Measurements from ENCODE around the gene PCDH9.
"Not testable (repeated sequence)": the region's sequence is repeated elsewhere in the genome, so short reads cannot be mapped to it uniquely, and the experiment has no call there.

PCDH9 gene

DNA sequence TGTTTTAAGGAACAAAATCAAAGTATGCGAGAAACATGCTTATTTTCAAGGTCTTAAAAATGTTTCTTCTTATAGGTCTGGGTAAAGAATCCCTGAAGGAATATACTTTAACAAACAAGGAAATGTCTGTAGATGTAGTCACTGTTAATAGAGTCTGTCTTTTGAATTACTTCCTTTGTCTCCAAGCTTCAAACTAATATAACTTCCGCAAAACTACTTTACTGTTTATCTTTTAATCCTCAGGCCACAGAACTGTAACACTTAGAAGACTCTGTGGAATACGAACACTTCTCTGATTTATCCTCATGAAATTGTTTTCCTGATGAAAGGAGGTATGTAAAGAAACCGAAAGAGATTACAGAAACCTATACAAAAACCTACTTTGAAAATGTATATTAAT lies 316.0 kb downstream of the PCDH9 start:
- DNase-seq (ENCODE audit: low read depth): no peak

DNA sequence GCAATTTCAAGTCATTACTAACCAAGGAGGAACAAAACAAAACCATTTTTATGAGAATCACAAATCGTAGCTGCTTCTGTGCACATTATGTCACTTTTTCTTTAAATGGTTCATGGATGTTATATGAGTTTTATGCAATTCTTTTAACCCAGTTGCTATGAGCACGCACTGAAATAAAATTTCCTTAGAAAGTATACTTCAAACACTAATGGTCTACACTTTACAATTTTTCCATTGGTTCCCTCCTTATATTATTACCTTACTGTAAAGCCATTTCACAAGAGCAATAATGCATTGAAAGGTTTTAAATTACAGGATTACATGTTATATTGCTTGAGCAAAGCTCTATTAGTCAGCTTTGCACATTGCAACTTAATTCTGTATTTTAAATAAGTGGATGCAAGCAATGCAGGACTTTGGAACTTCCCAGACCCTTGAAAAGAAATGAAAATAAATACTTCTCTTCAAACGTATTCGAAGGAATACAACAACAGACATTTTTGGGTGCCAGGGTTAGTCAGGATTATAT lies 318.7 kb downstream of the PCDH9 start:
- no peak for DNase-seq (ENCODE audit: low read depth)

DNA sequence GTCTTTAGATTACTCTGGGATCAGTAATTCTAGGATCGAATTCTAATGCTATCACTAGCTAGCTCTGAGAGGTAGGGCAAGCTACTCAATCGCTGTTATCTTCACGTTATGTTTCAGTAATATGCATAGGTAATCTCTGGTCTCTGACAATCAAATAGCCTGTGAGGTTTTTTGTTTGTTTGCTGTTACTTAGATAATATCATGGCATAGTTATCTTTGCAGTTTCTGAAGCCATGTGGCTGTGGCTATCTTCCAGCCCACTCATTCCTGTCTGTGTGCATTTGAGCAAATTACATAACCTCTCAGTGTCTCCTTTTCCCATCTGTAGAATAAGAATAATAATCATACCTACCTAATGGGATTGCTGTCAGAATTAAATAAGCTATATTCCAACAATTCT lies 330.2 kb downstream of the PCDH9 start:
- no peak for DNase-seq (ENCODE audit: low read depth)

DNA sequence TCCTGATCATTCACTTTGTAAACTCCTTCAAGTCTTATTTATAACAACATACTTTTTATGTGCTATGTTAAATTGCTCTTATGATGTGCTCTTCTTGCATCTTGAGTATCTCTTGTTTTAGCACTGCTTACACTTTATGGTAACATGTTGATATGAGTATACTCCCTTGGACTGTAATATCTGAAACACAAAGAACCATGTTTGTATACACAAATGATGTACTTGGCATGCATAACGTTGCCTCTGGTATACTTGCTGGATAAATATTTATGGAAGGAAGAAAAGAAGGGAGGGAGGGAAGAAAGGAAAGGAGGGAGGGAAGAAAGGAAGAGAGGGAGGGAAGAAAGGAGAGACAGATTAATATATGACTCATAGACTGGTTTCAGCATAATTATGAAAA lies 333.2 kb downstream of the PCDH9 start:
- DNase-seq (ENCODE audit: low read depth): no peak

DNA sequence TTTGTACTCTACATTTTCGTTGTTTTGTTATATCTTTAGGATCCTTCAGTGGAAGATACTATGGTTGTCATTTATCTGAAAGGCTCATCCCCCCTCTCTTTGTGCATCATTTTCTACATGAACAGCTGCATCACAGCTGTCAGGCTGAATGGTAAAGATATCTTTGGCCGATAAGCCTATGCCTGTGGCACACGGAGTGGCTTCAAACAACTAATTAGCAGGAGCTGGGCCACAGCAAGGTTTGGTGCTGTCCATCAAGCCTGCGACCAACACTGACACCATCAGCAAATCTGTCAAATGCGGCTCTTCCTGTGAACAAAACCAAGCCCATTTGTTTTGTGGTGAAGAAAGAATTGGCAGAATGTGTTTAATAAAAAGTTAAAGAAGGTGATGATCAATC lies 334.4 kb downstream of the PCDH9 start:
- no peak for DNase-seq (ENCODE audit: low read depth)

DNA sequence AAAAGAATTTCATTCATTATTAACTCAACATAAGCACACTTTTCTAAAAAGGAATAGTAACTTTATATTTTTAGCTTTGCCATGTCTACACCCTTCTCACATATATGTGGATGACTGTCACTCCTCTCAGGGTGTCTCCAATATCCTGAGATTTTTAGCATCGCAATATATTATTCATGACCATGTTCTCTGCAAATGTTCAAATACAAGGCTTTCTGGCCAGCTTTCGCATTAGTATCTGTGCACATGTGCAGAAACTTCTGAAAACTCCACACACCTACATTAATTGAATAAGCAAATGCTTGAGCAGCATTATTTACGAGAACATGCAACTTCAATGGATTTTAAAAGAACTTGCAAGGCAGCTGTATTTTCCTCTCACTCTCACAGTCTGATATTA lies 334.8 kb downstream of the PCDH9 start:
- DNase-seq (ENCODE audit: low read depth): no peak

DNA sequence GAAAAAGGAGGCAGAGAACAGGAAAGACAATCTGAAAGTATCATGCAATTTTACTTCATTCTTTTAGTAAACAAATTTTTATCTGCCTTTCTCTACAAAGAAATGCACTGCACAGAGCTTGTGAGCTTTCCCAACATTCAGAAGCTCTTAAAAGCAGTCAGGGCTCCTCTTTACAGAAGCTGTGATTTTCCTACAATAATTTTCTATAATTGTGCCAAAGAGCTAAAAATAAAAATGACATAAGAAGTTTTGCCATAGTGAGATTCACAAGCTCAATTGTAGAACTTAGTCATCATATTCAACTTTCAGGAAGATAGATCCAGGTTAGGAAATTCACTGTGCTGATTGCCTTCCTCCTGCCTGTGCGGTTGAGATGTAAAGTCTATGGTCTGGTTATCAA lies 341.4 kb downstream of the PCDH9 start:
- no peak for DNase-seq (ENCODE audit: low read depth)

DNA sequence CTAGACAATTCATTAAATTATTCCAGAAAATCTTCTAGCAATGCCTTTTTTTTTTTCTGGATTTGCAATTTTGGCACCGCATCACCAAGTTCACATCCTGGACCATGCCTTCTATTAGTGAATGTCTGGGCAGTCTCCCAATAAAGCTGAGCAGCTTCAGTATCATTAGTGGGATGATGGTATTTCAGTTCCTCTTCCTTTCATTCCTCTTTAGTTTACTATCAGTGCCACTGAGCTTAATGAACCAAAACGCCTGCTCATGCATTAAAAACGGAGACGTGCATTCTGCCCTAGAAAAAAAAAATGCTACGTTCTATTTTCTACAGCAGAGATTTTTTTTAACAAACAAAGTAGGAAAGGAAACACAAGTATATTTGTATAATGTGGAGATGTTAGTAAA lies 343.0 kb downstream of the PCDH9 start:
- no peak for DNase-seq (ENCODE audit: low read depth)

DNA sequence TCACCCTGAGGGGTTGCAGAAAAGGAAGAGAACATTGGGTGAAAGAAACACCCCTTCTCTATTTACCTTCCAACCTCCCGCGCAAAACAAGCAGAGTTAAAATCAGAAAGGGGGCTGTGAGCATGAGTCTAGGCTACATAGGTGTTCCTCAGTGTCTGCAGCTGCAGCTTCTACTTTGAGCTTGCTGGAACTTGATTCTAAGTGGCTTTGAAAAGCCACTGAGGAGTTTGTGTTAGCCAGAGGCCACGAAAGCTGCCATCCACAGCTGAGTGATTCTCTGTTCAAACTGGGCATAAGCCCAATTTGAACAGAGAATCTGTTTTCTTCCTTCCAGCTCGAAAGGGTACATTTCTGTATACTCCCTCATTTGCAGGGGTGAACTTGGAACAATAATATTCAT lies 343.9 kb downstream of the PCDH9 start:
- DNase-seq (ENCODE audit: low read depth): no peak

DNA sequence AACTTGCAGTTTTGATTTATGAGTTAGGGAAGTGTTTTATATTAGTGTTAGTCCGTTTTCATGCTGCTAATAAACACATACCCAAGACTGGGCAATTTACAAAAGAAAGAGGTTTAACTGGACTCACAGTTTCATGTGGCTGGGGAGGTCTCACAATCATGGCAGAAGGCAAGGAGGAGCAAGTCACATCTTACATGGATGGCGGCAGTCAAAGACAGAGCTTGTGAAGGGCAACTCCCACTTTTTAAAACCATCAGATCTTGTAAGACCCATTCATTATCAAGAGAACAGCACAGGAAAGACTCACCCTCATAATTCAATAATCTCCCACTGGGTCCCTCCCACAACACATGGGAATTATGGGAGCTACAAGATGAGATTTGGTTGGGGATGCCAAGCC lies 349.0 kb downstream of the PCDH9 start:
- not testable (repeated sequence) for DNase-seq (ENCODE audit: low read depth)

DNA sequence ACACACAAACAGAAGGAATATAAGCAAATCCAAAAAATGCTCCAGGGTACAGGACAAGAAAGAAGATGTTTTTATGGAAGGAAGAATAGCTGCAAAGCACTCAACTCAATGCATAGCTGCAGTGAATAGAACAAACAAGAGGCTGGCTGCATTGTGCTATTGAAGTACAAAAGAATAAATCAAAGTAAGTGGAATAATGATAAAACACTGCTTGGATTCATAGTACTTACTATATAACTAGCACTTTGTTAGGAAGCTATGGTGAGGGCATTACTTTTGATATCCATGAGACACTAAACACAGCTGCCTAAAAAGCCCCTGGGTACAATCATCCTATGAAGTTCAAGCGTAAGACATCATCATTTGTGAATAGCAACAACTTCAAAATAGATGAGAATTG lies 350.1 kb downstream of the PCDH9 start:
- no peak for DNase-seq (ENCODE audit: low read depth)

DNA sequence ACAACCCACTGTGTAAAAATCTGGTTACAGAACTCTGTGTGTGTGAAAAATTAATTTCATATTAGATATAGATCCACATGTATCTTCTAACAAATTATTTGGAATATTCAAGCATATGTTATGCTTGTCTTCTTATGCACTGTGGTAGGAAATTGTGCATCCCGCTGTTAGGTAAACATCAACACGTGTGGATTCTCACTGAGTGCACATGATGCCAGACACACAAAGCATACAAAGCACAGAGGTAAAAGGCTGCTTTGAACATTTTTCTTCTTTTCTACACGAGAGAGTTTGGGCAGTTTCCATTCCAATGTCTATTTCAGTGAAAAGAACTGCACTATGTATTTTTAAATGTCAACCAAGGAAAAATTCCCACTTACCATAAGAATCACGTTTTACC lies 354.9 kb downstream of the PCDH9 start:
- no peak for DNase-seq (ENCODE audit: low read depth)

DNA sequence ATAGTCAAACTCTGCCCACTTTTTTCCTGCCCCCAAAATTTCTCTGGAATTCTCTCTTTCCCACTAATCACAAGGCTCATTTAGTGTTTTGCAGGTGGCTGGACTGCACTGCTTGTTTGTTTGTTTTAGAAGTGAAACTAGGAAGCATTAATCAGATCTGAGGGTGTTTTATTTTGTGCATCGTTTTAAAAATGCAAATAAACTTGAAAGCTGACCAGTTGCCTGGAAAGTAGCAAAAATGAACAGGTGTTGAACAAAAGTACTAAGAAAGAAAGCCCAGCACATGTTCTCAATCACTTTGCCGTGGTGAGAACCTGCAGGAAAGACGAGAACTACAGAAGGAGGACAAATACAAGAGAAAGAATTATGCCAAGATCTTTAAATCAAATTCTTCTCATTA lies 365.5 kb downstream of the PCDH9 start:
- DNase-seq (ENCODE audit: low read depth): no peak

DNA sequence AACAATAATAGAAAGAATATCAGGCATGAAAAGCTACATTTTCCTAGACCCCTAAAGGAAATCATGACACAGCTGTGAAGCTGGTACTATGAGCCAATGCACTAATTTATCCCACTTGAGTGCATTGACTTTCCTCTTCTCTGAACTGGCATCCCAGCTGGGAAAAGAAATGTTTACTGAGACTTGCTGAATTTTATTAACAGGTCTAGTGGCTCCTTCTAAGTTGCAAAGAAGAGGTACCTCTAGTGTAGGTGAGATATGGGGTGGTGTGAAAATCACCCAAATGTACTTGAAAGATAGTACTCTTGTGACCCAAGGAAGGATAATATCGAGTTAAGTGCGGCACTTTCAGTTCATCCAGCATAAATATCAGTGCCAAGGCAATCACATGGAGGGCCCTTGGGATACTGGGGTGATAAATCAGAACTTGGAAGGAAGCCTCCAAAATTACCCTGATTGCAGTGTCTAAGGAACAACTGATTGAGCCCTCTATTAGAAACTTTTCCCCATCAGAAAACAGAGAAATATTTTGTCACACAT lies 369.2 kb downstream of the PCDH9 start:
- no peak for DNase-seq (ENCODE audit: low read depth)

DNA sequence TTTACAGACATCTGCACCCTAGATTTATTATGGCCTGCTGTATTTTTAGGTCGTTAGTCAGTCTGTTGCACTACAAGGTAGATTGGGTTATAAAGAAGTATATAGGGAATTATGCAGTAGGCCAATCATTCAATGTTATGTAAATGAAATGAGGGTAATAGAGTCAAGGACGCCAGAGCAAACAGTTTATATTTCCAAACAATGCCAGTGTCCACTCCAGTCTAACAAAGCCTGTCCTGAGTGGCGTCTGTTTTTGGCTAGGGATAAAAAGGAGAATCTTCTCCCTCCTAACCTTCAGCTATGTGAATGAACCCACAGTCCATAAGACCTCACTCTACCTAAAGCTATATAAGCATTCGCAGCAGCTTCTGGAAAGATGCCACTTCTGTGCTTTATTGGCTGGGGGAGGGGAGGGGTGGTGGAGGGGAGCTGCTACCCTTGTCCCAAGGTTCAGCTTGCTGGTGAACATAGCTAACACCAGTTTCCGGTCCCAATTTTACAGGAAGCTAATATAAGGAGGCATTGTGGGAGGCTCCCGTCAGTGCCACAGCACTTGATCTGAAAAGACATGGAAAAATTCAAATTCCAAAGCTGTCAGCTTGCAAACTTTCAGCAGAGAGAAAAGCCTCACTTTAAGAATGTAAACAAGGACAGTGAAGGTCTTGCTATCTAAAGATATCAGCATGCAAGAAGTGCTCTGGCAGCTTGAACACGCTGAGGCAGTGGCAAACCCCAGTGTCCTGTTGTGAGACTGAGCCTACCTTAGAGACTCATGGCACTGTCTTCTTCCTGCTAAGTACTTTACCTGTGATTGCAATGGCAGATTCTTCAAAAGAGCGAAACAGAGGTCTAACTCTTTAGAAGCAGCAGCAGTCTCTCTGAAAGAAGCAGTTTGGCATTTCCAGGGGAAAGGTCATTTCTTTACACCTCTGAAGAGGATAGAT lies 369.9 kb downstream of the PCDH9 start:
- no peak for DNase-seq (ENCODE audit: low read depth)

DNA sequence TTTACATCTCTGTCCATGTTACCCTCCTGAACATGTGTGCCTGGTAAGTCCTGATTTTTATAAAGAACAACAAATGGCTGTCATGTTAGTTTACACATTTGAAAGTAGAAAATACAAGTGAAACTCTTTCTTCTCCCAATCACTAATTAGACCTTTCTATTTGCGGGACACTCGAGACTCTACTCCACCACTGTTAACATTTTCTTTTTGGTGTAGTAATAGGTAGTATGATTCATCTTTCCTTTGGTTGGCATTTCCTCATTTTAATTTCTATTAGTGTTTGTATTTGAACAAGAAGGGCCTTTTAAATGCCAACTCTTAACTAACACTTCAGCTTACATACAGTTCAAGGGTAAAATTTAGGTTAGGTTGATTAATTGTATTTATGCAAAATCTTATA lies 371.1 kb downstream of the PCDH9 start:
- DNase-seq (ENCODE audit: low read depth): no peak

DNA sequence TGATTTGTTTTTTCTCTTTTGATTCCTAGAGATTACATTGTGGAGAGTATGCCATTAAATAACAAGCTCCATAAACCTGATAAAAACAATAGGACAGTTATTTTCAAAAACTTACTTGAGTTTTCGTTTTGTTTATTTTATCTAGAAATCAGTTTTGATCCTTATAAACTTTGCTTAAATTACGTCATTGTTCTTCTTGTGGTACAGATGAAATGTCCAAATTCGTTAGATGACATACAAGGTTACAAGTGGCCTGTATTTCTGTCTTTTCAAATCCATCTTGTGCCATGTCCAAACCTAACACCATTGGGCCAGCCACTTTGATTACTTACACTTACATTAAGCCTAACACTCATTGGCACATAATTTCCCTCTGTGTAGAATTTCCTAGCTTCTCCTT lies 372.0 kb downstream of the PCDH9 start:
- no peak for DNase-seq (ENCODE audit: low read depth)

DNA sequence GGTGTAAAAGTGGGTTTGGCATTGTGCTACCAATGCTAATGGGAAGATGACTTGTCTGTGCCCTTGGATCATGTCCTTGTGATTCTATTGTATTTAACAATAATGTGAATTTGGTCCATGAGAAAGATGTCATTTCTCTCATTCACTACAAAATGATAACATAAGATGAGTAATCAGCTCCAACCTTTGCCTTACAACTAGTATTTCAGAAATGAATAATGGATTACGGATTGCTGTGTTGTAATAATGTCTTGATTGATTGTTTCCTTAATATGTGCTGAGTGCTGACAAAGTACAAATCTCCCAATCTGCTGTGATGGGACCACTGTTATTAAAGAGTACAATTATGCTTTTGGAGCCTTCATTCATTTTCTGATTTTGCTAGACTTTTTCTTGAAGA lies 375.0 kb downstream of the PCDH9 start:
- DNase-seq (ENCODE audit: low read depth): no peak

DNA sequence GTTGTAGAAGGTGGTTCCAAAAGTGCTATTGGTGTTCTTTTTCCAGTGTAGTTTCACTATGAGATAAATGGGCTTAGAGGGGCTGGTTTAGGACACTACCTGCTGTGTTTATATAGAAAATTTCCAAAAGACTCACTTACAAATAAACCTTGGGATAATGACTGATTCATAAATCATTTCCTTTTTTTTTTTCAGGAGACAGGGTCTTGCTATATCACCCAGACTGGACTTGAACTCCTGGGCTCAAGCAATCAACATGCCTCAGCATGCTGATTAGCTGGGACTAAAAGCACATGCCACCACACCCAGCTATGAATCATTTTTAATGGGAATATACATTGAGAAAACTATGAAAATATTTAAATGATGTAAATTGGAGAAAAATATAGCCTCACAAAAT lies 376.6 kb downstream of the PCDH9 start:
- DNase-seq (ENCODE audit: low read depth): no peak

DNA sequence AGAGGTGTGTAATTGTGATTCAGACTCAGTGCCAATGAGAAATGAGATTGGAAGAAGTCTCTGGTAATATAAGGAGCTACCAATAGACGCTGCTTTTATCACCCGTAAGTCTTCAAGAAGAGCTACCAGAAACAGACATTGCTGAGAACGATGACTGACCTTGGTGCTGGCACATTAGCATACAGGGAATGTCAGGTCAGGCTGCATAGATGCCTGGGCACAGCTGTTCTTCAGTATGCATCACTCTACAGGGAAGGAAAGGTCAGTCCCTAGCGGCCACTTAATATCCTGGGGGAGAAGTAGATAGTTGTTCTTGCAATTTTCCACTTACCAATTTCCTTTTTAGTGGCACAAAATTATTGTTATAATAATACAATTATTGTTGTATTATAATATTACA lies 380.4 kb downstream of the PCDH9 start:
- DNase-seq (ENCODE audit: low read depth): no peak

DNA sequence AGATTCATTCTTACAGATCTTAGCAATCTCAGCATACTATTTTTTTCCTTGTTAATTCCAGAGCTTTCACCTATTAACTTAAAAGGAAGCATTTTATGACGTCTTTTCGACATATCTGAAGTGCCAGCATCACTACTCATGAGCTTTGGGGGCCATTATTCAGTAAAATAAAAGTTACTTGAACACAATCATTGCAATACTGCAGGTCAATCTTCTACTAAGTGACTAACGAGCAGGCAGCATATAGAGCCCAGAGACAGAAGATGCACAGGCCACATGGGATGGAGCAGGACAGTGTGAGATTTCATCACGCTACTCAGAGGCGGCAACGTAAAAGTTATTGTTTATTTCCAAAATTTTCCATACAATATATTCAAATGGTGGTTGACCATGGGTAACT lies 382.6 kb downstream of the PCDH9 start:
- no peak for DNase-seq (ENCODE audit: low read depth)

DNA sequence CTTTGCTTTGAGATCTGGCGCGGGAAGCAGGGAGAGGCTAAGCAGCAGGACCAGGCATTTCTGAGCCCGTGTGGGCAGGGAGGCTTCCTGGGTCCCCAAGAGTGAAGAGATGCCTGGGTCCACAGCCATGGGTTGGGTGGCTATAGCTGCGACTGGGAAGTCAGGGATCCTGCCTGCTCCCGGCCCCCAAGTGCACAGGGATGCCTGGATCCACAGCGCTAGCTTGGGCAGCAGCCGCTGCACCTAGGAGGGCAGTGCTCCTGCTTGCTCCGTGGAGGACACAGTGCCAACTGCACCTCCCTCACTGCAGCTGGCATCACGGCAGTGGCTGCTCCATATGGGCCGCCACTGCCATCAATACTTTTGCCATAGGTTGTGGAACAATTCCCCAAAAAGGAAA lies 384.7 kb downstream of the PCDH9 start:
- DNase-seq (ENCODE audit: low read depth): no peak

DNA sequence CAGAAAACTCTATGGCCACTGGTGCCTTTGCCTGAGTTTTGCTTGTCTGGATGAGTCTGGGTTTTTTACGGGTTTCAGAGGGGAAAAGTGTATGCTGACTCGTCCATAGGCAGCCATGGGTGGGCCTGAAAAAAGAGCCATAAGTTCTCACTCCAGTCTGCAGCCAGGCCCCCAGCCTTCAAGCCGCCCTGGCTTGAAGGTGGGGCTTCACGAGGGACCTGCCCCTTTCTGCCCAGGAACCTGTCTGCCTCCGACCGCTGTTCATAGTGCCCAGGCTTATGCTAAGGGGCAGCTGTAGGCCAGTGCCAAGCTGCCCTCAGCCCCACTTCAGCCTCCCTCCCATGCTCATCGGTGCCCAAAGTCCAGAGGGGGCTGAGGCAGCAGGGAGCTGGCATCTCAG lies 385.2 kb downstream of the PCDH9 start:
- DNase-seq (ENCODE audit: low read depth): no peak

DNA sequence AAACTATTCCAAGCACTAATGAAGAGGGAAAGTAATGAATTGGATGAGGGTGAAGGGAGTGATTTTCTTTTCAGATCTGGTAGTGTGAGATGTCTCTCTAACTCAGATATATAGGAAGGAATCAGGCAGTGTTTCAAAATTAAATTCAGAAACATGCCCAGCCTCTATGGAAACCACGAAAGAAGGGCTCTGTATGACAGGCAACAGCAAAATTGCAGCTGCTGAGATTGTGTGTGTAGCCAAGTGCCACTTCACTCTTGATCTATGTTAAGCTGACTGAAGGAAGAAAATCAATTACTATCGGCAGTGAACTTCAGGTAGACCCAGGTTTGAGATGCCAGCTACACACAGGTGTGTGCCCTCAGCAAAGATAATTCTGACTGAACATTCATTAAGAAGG lies 387.4 kb downstream of the PCDH9 start:
- DNase-seq (ENCODE audit: low read depth): no peak

Data from stimulated activated CD8-positive, alpha-beta memory T cell treated with anti-CD3 and anti-CD28 coated beads, Interleukin-12 subunit alpha, Interleukin-12 subunit beta, amount 100 ng/mL, for 4 hours (primary cell).